GM12892 (cell line): Measurements from ENCODE around the gene CHST11.

Experiments used
- POLR2A ChIP-seq: IDR thresholded peaks from 2 replicates; pipeline ENCODE4 v1.6.1; 2011; ENCODE audit warnings: low read depth, low read length, control low read depth
- POLR2AphosphoS5 ChIP-seq: IDR thresholded peaks from 2 replicates; pipeline ENCODE4 v1.6.1; 2011; ENCODE audit warnings: low read depth, low read length, control low read depth

DNA sequence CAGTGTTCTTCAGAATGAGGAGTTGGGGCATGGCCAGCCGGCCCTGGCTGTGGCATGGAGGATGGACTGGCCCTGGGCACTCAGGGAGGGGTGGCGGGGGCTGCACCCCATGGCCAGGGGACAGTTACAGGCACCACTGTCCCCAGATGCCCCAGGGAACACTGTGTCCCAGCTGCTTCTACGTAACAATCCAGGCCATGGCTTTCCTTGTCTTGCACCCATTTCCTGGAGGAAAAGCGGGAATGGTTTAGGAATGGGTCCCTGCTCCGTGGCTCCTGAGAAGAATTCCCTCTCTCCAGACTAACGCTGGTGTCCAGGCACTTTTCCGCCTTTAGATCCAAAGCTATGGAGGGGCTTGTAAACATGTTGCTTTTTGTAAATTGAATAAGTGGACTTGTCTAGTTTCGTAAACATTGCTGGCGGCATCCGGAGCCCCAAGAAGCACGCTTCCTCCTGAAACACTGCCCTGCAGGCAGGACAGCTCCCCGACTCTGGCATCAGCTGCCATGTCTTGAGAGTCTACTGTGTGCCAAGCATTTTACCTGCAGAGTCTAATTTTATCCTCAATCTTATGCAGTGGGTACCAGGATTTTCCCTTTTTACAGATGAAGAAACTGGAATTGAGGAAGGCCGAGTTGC, 263.1 kb downstream of the CHST11 start:
- no peak for TF ChIP-seq POLR2A
- TF ChIP-seq POLR2AphosphoS5: no peak
